Heart left ventricle (tissue), 16 donors: ENCODE results near the gene PPIG. TPM values are rescaled to one million over a fixed set of nuclear protein-coding genes. Genes with fewer than 3 reads are reported as not detected.
A peak's percentile ranks its signal among the peaks of the same experiment; 100 is the strongest.
"Not testable (repeated sequence)": the region's sequence is repeated elsewhere in the genome, so short reads cannot be mapped to it uniquely, and the experiment has no call there.

Experiments used
- ATAC-seq, 4 donors: fragments of 200-7000 bp; cut with Tn5 transposase; one replicate each; pipeline ENCODE4 v1.9.1; 2020 to 2022; ENCODE audit warnings: moderate library complexity in 4 of 4, mild to moderate bottlenecking in 3 of 4, moderate number of reproducible peaks in 1 of 4
- DNase-seq, 5 donors: peaks; one replicate each; pipeline ENCODE4 v3.0.0-alpha.2; 2020
- H3K27ac ChIP-seq, 12 donors: fragments of 200-600 bp; sonication (generic) in 4 of 12; one replicate each; pipeline versions ENCODE4 v1.5.0 to v1.8.0; 2016 to 2022; ENCODE audit warnings: mild to moderate bottlenecking in 2 of 12
- H3K27me3 ChIP-seq, 9 donors: fragments of 200-600 bp; sonication (generic) in 2 of 9; one replicate each; pipeline versions ENCODE4 v1.5.1 to v1.8.0; 2016 to 2022; ENCODE audit warnings: mild to moderate bottlenecking in 3 of 9
- H3K36me3 ChIP-seq, 9 donors: fragments of 200-600 bp; sonication (generic) in 2 of 9; one replicate each; pipeline versions ENCODE4 v1.5.0 to v1.8.0; 2018 to 2022; ENCODE audit warnings: mild to moderate bottlenecking in 2 of 9
- H3K4me1 ChIP-seq, 12 donors: fragments of 200-600 bp; sonication (generic) in 4 of 12; one replicate each; pipeline versions ENCODE4 v1.5.0 to v1.8.0; 2016 to 2022; ENCODE audit warnings: mild to moderate bottlenecking in 3 of 12
- H3K4me3 ChIP-seq, 12 donors: fragments of 200-600 bp; sonication (generic) in 4 of 12; one replicate each; pipeline versions ENCODE4 v1.5.0 to v1.8.0; 2017 to 2022; ENCODE audit warnings: mild to moderate bottlenecking in 9 of 12, moderate library complexity in 4 of 12
- H3K9me3 ChIP-seq, 12 donors: fragments of 200-600 bp; sonication (generic) in 4 of 12; one replicate each; pipeline versions ENCODE4 v1.5.0 to v1.8.0; 2016 to 2022; ENCODE audit warnings: mild to moderate bottlenecking in 1 of 12
- CTCF ChIP-seq, 12 donors: fragments of 200-600 bp; sonication (generic) in 4 of 12; IDR thresholded peaks; one replicate each; pipeline versions ENCODE4 v1.5.0 to v1.8.0; 2018 to 2022; ENCODE audit warnings: antibody characterized with exemption in 12 of 12, mild to moderate bottlenecking in 5 of 12
- POLR2A ChIP-seq, 2 donors: fragments of 450-650 bp; IDR thresholded peaks; one replicate each; pipeline ENCODE4 v1.6.1; 2017; ENCODE audit warnings: antibody characterized with exemption in 2 of 2, mild to moderate bottlenecking in 2 of 2, moderate library complexity in 2 of 2
- WGBS, 4 donors: extraction: QIAGEN DNeasy Blood & Tissue Kit in 2 of 4; methylation state at CpG; one replicate each; pipeline versions ENCODE4 v1.1.5 to v1.1.7; 2013 to 2018; 5-methylcytosine and 5-hydroxymethylcytosine counted together
- intact Hi-C, 10 donors: fragments of 100-400 bp; cut with DNase I; formaldehyde crosslinking; loops; one replicate each; pipeline versions ENCODE4 v1.11.1 to v1.14.2; 2022
- long read RNA-seq, 3 donors: library from polyadenylated mRNA; unstranded; transcript quantifications; one replicate each; pipeline ENCODE4 v2.0.0, GENCODE V29; 2020 to 2021
- polyA plus RNA-seq, 2 donors: library from polyadenylated mRNA; stranded (reverse); fragments of 200-250 nt; gene quantifications; one replicate each; pipeline ENCODE4 v1.2.3, GENCODE V29; 2013
- total RNA-seq, 9 donors: library from RNA; depleted of rRNA in 2 of 9; stranded (reverse); fragments of >200 nt in 2 of 9; fragmentation: NEBNext Ultra II Directional in 3 of 9; extraction: Animal tissue kit (Norgen Biotek cat#: 25700) in 3 of 9; gene quantifications; one replicate each; pipeline versions ENCODE4 v1.1.0 to v1.2.4, GENCODE V29; 2016 to 2023
- donor health status: ischemic (EF 13 %, LVEDD 7.1; RV severe dilation, severe dysfunction).
- donor health status: healthy with polysubstance abuse.
- donor health status: DM: no; HTN: yes; CAD: no.
- donor health status: DM: no; HTN: no; CAD: no.
- donor health status: ischemic (EF 25% LVEDD 6.9; RV normal size, moderate dysfunction).
- donor health status: ischemic (EF 25% LVEDD 5.7; RV mildly dilated, moderate dysfunction).
- donor health status: healthy.
- donor health status: DM: yes; HTN: yes; CAD: no.
- donor health status: ischemic (EF 35%, LVEDD 5.7; RV mildly dilated, moderate dysfunction).
- donor health status: nonischemic (EF 11% LVEDD 7.7; RV severe dilation, severe dysfunction).
- donor health status: DM: yes; HTN: yes; CAD: no.
- donor health status: PGD.
- donor health status: ischemic (EF 29% LVEDD 5.4; RV normal size, mild dysfunction).
- donor health status: nonischemic (EF 23%, LVEDD 6.1; RV moderate dilation, normal function).

The PPIG gene
- total RNA-seq: 10 to 100 TPM; 19.9 to 48.8 (median 39.9) TPM
- 10 to 100 TPM; 23.9 to 69.6 TPM for polyA plus RNA-seq
- long read RNA-seq, donor 1, transcript PPIG-203 (10 exons, 1,062 nt): minor isoform, 5 of 42 reads
- long read RNA-seq, donor 1, transcript PPIG-207 (14 exons, 2,498 nt): major isoform, 10 of 42 reads
- long read RNA-seq, donor 1, partial matches to known transcripts: 18 of 42 reads
- long read RNA-seq, donor 1, other reads (novel, unspliced or antisense): 9 of 42 reads
- long read RNA-seq, donor 2, full-length matches to known transcripts: 25 of 53 reads
- long read RNA-seq, donor 2, partial matches to known transcripts: 15 of 53 reads
- long read RNA-seq, donor 2, other reads (novel, unspliced or antisense): 13 of 53 reads
- long read RNA-seq, donor 3, full-length matches to known transcripts: 10 of 25 reads
- long read RNA-seq, donor 3, partial matches to known transcripts: 10 of 25 reads
- long read RNA-seq, donor 3, other reads (novel, unspliced or antisense): 5 of 25 reads

DNA sequence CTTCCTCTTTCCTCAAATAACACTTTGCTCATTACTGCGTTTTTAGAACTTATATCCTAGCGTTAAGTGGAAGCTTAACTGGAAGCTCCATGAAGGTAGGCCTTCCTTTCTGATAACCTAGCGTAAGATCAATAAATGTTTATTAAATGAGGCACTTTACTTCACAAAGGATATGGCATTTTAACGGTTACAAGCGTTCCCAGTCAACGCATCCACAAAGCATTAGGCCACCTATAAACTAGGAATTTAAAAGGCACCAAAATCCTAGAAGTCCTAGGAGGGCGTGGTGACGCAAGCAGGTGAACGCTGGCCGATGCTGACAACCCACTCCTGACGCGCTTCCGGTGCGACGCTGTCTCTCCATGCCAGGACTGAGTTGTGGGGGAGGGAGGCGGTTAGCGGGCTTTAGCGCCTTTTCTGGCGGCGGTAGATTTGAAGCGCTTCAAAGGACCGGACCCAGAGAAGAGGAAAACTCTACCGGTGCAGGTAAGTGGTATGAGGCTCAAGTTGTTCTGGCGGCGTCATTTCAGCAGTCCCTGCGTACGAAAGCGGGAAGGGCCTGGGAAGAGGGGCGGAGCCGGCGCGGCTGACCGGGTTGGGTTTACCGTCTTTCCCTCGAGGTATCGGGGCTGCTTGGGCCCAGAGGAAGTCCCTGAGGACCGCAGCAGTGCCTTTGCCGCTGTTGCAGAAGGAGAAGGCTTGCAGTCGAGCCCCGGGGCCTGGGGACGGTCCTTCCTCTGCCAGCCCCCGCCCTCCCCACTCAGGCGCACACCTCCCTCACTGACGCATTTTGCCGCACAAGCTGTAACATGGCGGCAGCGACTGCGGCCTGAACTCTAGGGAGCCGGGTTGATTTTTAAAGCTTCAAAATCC lies at the start of gene PPIG:
TSS of gene PPIG (plus strand) at position 347 of the 873 bp plus-strand sequence. CDS start 19,691 bp downstream, outside the sequence.
- TF ChIP-seq POLR2A (IDR thresholded peaks at IDR 0.05) (no peak), CTCF (IDR thresholded peaks at IDR 0.05) (no peak)
- peak; percentile 96 to 98 (median 98) for ATAC-seq
- peak within 1 kb of the TSS; percentile 72 to 98 (median 83) for H3K4me3 ChIP-seq
- no peaks in the 10 kb centered on the region for H3K27me3 ChIP-seq
- DNase-seq: peak; percentile 90 to 94 (median 91)
- peaks cover 0 to 4% (median 0%) of the 10 kb centered on the region in 12 donors for H3K9me3 ChIP-seq
- no peaks in the 10 kb centered on the region for H3K36me3 ChIP-seq
- intact Hi-C loops: loop anchor here in 4 of 10 donors (1.0 to 10.0 kb wide), 3 partner anchors 11 to 211 kb away; partner anchors contain the start of genes CFAP210 (in 2 of the 4), PHOSPHO2 (in 2 of the 4), FASTKD1 (in 1 of the 4) and SSB (in 1 of the 4)
- H3K27ac ChIP-seq: peak within 1 kb of the TSS; percentile 94 to 99 (median 97)
- WGBS, 4 donors: 4 to 6% (median 5%) methylated on average over 31 to 49 of the region's 49 CpGs
- peaks cover 9 to 32% (median 24%) of the 10 kb centered on the region in 12 donors for H3K4me1 ChIP-seq

DNA sequence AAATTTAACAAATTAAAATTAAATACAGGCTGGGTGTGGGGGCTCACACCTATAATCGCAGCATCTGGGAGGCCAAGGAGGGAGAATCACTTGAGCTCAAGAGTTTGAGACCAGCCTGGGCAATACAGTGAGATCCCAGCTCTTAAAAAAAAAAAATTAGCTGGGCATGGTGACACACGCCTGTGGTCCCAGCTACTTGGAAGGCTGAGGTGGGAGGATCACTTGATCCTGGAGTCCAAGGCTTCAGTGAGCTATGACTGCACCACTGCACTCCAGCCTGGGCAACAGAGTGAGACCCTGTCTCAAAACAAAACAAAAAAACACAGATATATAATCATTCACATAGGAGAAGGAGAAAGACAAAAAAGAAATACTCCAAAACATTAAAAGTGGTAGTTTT lies 44.7 kb upstream of the PPIG start:
- Histone ChIP-seq H3K36me3 (peaks cover 0 to 82% (median 64%) of the 10 kb centered on the region in 9 donors), H3K4me1 (peaks cover 0 to 12% (median 0%) of the 10 kb centered on the region in 12 donors)
- H3K9me3 ChIP-seq, intact Hi-C loops, H3K27me3 ChIP-seq, DNase-seq, H3K27ac ChIP-seq, ATAC-seq, H3K4me3 ChIP-seq: not testable (repeated sequence)
- WGBS, 4 donors: 93 to 100% (median 98%) methylated on average over 2 of the region's 2 CpGs

GRCh38 chr2:169540146-169540545 lies 44.0 kb upstream of the PPIG start:
- peaks cover 0 to 82% (median 64%) of the 10 kb centered on the region in 9 donors for H3K36me3 ChIP-seq
- intact Hi-C loops: no loop called here

More at GRCh38 chr2:169540146-169540545, 44.0 kb upstream of the PPIG start:
- no peaks in the 10 kb centered on the region for H3K9me3 ChIP-seq
- no peak for DNase-seq
- no peaks in the 10 kb centered on the region for H3K27me3 ChIP-seq
- TF ChIP-seq CTCF (IDR thresholded peaks at IDR 0.05) (no peak), POLR2A (IDR thresholded peaks at IDR 0.05) (no peak)
- no peak overlapping the region for H3K4me3 ChIP-seq
- H3K4me1 ChIP-seq: peaks cover 0 to 12% (median 0%) of the 10 kb centered on the region in 12 donors
- WGBS, 4 donors: 35 to 43% (median 40%) methylated on average over 2 of the region's 2 CpGs
- ATAC-seq: no peak
- H3K27ac ChIP-seq: no peak overlapping the region
